IPS-18c (cell line): Measurements from ENCODE around the gene NUSAP1.
A peak's percentile ranks its signal among the peaks of the same experiment; 100 is the strongest.
"Not testable (repeated sequence)": the region's sequence is repeated elsewhere in the genome, so short reads cannot be mapped to it uniquely, and the experiment has no call there.

Experiments used
- H3K4me3 ChIP-seq: 2 replicates; pipeline ENCODE4 v1.7.0; 2013; ENCODE audit warnings: low read depth, mild to moderate bottlenecking, low read length, moderate library complexity; ENCODE audit not compliant: insufficient read depth
- H3K9me3 ChIP-seq: one replicate; pipeline ENCODE4 v1.6.1; 2013; ENCODE audit warnings: mild to moderate bottlenecking, low read length, moderate library complexity; ENCODE audit not compliant: control insufficient read depth, insufficient read depth

Gene NUSAP1

DNA sequence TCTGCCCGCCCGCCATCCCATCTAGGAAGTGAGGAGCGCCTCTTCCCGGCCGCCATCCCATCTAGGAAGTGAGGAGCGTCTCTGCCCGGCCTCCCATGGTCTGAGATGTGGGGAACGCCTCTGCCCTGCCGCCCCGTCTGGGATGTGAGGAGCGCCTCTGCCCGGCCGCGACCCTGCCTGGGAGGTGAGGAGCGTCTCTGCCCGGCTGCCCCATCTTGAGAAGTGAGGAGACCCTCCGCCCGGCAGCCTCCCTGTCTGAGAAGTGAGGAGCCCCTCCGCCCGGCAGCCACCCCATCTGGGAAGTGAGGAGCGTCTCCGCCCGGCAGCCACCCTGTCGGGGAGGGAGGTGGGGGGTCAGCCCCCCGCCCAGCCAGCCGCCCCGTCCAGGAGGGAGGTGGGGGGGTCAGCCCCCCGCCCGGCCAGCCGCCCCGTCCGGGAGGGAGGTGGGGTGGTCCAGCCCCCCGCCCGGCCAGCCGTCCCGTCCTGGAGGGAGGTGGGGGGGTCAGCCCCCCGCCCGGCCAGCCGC, 11.8 kb upstream of the NUSAP1 start:
- H3K4me3 ChIP-seq, H3K9me3 ChIP-seq: not testable (repeated sequence)

GRCh38 chr15:41323611-41324010, 9.1 kb upstream of the NUSAP1 start:
- Histone ChIP-seq H3K9me3 (no peaks in the 10 kb centered on the region), H3K4me3 (no peak overlapping the region)

GRCh38 chr15:41331281-41331680, 1.4 kb upstream of the NUSAP1 start:
- Histone ChIP-seq H3K4me3 (peak overlapping the region; percentile 90; the same call in 1 of the 2 replicates), H3K9me3 (no peaks in the 10 kb centered on the region)

DNA sequence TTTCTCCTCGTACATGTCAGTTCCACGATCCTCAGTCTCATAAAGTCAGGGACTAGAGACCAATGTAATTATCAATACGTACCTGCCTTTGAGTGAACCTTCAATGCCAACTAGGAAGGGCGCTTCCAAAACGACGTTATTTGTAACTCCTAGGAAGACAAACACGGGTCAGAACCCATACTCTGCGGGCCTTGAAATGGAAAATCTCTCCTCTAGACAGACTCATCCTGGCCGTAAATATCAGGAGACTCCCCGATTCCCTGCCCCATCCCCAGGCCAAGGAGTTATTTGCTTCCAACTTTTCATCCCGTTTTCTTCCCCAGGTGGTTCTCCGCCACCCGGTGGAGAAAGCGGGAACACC, 868 bp upstream of the NUSAP1 start:
- H3K9me3 ChIP-seq = no peaks in the 10 kb centered on the region
- peak overlapping the region; percentile 90 for H3K4me3 ChIP-seq

- Histone ChIP-seq H3K4me3 (peak overlapping the region; percentile 75), H3K9me3 (no peaks in the 10 kb centered on the region)
These were observed 413 bp downstream of the NUSAP1 start for GRCh38 chr15:41333026-41333562.

DNA sequence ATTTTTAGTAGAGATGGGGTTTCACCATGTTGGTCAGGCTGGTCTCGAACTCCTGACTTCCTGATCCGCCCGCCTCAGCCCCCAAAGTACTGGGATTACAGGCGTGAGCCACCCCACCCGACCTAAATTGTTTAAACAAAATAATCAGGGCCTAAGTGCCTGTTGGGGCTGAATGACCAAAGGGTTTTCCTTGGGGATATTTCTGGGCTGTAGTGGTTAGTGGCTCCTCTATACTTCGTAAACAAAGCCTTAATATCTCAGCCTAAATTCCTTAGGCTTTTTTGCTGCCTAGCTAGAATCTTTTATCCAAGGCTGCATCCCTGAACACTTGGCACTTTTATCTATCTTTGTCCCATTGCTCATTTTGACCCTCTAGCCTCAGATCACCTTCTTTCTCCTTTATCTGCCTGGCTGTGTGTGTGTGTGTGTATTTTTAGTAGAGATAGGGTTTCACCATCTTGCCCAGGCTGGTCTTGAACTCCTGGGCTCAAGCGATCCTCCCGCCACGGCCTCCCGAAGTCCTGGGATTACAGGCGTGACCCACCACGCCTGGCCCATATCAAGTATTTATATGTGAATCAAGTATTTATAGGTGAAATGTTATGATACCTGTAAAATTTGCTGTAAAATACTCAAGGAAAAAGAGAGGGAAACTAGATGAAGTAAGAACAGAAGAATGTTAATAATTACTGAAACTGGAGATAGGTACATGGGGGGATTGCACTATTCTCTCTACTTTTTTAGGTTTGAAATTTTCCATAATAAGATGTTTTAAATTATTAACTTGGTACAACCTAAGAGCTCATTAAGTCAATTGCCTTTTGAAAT, 1.8 kb downstream of the NUSAP1 start:
- no peaks in the 10 kb centered on the region for H3K9me3 ChIP-seq
- no peak overlapping the region; the same call in 1 of the 2 replicates for H3K4me3 ChIP-seq

DNA sequence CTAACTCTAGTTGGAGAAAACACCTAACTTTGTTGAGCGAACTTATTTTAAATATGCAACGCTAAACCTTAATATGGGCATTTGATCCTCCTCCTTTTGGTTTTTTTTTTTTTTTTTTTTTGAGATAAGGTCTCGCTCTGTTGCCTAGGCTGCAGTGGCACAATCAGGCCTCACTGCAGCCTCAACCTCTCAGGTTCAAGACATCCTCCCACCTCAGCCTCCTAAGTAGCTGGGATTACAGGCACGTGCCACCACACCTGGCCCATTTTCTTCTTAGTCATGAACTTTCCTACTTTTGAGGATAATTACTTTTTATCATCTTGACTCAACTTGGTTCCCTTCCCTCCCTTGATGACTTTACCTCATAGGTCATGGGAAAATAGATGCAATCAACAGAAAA, 3.9 kb downstream of the NUSAP1 start:
- no peaks in the 10 kb centered on the region for H3K9me3 ChIP-seq
- H3K4me3 ChIP-seq = no peak overlapping the region

DNA sequence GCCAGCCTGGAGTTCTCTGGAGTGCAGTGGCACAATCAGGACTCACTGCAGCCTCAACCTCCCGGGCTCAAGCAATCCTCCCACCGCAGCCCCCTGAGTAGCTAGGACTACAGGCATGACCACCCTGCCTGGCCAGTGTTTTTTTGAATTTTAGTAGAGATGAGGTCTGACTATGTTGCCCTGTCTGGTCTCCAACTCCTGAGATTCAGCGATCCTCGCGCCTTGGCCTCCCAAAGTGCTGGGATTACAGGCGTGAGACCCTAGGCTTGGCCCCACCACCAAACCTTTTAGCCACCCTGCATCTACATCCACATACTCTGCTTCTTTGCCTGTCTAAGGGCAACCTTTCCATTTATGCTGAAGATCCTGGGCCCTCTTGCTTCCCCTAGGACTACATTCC, 4.4 kb downstream of the NUSAP1 start:
- H3K4me3 ChIP-seq = no peak overlapping the region
- no peaks in the 10 kb centered on the region for H3K9me3 ChIP-seq

GRCh38 chr15:41337631-41338522, 5.2 kb downstream of the NUSAP1 start:
- H3K4me3 ChIP-seq = no peak overlapping the region

DNA sequence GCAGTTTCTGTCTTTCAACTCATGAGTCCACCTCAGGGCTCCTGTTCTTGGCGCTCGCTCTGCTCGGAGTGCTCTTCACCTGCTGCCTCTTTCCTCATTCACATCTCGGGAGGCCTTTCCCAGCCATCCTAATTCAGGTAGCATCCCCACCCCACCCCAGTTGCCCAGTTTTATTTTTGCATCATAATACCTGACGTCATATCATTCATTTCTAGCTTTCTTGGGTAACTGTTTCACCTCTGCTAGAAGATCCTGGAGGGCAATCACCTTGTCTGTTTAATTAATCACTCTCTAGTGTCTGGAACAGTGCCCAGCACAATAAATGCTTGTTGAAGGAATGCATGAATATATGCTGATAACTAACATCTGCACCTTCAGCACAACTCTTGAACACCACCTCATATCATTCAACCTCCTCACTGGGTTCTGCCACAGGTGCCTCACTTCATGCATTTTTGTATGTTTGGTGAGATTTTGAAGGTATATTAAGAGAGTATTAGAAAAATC, 7.6 kb downstream of the NUSAP1 start:
- Histone ChIP-seq H3K4me3 (no peak overlapping the region), H3K9me3 (no peaks in the 10 kb centered on the region)

More at GRCh38 chr15:41337631-41338522, 5.2 kb downstream of the NUSAP1 start:
- no peaks in the 10 kb centered on the region for H3K9me3 ChIP-seq

- Histone ChIP-seq H3K4me3 (no peak overlapping the region), H3K9me3 (no peaks in the 10 kb centered on the region)
These were observed 8.8 kb downstream of the NUSAP1 start for GRCh38 chr15:41341519-41341918.

- no peaks in the 10 kb centered on the region for H3K9me3 ChIP-seq
- no peak overlapping the region for H3K4me3 ChIP-seq
These were observed 14.6 kb downstream of the NUSAP1 start for GRCh38 chr15:41347236-41347635.

GRCh38 chr15:41350057-41350717, 17.5 kb downstream of the NUSAP1 start:
- Histone ChIP-seq H3K9me3 (no peaks in the 10 kb centered on the region), H3K4me3 (no peak overlapping the region)

- Histone ChIP-seq H3K4me3 (no peak overlapping the region), H3K9me3 (no peaks in the 10 kb centered on the region)
These were observed 21.7 kb downstream of the NUSAP1 start for GRCh38 chr15:41354371-41354770.

GRCh38 chr15:41367418-41367817, 34.7 kb downstream of the NUSAP1 start:
- Histone ChIP-seq H3K4me3 (no peak overlapping the region), H3K9me3 (no peaks in the 10 kb centered on the region)

GRCh38 chr15:41377978-41378377, 45.3 kb downstream of the NUSAP1 start:
- H3K9me3 ChIP-seq = peaks cover 3% of the 10 kb centered on the region
- H3K4me3 ChIP-seq = no peak overlapping the region
